HS-5 (cell line): Measurements from ENCODE around the gene CLCNKA.
A peak's percentile ranks its signal among the peaks of the same experiment; 100 is the strongest.
"Not testable (repeated sequence)": the region's sequence is repeated elsewhere in the genome, so short reads cannot be mapped to it uniquely, and the experiment has no call there.

Experiments
- DNase-seq: peaks from one replicate; pipeline ENCODE4 v3.0.0-alpha.2; 2012; ENCODE audit warnings: low read depth

Gene CLCNKA

DNA sequence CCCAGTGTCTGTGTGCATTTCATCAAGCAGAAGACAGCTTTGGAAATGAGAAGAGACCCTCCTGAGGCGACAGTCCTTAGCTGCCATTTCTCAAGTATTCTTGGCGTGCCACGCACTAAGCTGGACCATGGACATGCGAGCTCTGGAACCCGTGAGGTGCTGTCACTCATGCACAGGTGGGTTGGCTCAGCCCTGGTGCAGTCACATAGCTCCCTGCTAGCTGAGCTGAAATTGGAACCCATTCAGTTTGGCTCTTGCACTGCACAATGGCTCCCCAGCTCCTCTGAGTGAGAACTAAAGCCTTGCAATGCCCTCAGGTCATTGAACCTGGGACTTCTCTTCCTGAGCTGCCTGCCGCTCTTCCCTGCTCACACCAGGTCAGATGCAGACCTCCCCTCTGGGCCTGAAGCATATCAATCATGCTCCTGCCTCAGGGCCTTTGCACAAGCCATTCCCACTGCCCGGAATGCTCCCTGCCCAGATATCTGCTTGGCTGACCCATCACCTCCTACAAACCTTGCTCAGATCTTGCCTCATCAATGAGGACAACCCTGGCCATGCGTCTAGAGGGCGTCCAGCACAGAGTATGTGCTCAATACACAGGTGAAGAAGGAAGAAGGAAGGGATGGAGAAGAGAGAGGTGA lies 24.1 kb upstream of the CLCNKA start:
- no peak for DNase-seq

DNA sequence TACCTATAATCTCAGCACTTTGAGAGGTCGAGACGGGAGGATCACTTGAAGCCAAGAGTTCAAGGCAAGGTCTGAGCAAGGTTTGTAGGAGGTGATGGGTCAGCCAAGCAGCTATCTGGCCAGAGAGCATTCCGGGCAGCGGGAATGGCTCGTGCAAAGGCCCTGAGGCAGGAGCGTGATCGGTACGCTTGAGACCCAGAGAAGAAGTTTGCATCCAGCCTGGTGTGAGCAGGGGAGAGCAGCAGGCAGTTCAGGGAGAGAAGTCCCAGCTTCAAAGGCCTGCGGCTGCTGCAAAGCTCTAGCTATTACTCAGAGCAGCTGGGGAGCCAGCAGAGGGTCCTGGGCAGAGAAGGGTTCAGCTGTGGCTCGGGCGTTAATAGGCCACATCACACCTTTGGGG lies 22.9 kb upstream of the CLCNKA start:
- DNase-seq: no peak

DNA sequence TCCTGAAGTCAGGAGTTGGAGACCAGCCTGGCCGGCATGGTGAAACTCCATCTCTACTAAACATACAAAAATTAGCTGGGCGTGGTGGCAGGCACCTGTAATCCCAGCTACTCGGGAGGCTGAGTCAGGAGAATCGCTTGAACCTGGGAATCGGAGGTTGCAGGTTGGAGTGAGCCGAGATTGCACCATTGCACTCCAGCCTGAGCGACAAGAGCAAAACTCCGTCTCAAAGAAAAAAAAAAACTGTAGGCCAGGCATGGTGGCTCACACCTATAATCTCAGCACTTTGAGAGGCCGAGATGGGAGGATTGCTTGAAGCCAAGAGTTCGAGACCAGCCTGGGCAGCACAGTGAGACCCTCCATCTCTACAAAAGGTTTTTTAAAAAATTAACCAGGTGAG lies 20.6 kb upstream of the CLCNKA start:
- not testable (repeated sequence) for DNase-seq

DNA sequence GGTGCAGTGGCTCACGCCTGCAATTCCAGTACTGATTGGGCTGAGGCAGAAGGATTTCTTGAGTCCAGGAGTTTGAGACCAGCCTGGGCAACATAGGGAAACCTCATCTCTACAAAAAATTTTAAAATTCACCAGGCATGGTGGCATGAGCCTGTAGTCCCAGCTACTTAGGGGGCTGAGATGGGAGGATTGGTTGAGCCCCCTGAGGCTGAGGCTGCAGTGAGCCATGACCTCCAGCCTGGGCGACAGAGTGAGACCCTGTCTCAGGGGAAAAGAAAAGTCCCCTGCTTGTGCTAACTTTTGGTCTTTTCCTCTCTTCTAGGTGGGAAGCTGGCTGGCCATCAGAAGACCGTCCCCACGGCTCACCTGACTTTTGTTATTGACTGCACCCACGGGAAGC lies 16.2 kb upstream of the CLCNKA start:
- no peak for DNase-seq

DNA sequence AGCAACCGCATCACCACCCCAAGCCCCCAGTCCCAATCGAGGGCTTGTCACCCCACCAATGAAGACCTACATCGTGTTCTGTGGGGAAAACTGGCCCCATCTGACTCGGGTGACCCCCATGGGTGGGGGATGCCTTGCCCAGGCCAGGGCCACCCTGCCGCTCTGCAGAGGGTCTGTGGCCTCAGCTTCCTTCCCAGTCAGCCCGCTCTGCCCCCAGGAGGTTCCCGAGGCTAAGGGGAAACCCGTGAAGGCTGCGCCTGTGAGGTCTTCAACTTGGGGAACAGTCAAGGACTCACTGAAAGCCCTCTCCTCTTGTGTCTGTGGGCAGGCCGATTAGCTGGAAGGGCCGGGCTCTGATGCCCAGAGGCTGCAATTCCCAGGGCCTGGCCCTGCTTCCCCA lies 15.8 kb upstream of the CLCNKA start:
- no peak for DNase-seq

DNA sequence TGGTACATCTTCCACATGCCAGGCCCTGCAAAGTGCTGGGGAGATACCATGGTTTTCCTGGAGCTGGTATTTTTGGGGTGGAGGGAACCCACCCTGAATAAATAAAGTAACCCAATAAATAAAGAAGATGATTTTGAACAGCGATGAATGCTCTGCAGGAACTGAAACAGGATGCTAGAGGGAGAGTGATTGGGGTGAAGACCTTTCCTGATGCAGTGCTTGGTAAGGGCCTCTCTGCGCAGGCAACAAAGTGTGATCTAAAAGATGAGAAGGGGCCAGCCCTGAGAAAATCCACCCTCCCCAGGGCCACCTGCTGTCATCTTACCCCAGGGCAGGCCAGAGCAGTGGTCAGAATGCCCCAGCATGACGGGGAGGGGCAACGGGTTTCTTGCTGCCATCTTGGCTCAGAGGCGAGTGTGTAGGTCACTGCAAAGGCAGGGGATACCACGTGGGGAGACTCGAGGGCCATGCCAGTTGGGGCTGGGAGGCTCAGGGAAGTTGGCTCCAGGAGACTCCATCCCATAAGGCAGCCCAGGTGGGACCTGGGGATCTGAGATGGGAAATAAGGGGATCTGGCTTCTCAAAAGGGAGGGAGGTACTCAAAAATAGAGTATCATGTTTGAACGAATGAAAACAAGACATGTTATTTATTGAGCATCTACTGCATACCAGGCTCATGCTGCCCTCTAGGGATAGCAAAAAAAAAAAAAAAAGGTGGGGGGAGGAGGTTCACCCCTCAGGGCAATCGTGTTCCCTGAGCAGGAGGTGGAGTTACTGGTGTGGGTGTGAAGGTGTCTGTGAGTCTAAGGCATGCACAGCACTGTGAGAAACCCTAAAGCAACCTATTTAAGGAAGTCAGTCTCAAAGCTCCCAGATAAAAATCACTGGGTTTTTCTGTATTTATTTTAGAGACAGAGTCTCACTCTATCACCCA lies 15.0 kb upstream of the CLCNKA start:
- DNase-seq: no peak

DNA sequence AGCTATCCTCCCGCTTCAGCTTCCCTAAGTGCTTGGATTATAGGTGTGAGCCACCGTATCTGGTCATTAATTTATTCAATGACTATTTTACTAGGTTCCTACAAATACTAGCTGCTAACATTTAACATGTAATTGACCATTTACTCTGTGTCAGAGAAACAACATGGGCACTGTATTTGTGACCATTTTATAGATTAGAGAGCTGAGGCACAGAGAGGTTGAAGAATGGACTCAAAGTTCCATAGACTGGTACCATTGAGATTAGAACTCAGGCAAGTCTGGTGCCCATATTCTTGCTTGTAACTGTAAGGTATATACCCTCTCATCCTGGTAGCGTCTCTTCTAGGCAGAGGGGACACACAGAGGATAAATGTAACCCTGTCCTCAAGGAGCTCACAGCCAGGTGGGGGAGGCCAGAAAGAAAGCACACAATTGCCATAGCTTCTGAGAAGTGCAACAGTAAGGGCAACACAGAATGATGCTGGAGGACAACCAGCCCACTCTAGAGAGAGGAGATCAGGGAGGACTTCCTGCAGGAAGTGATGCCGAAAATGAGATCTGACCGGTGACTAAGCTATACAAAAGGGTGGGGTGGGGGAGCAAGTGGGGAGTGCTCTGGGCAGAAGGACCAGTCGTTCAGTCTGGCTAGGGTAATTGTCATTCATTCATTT lies 14.0 kb upstream of the CLCNKA start:
- no peak for DNase-seq

DNA sequence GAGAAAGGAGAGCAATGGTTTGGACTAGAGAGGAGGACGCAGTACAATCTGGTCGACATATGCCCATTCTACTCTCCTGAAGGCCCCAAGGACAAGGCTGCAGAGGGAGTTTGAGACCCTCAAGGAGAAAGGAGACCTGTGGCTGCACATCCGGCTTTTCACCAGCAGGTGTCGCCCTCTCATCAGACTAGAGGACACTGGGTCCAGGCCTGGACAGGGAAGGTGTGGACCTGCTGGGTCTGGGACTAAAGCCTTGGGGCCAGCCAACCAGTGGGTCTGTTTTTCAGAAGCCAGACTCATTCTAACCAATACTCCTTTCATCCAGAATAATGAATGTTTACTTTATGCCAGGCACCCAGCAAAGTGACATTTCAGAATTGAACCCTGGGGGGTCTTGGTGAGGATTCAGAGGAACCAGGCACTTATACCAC lies 12.8 kb upstream of the CLCNKA start:
- DNase-seq: peak; percentile 32

DNA sequence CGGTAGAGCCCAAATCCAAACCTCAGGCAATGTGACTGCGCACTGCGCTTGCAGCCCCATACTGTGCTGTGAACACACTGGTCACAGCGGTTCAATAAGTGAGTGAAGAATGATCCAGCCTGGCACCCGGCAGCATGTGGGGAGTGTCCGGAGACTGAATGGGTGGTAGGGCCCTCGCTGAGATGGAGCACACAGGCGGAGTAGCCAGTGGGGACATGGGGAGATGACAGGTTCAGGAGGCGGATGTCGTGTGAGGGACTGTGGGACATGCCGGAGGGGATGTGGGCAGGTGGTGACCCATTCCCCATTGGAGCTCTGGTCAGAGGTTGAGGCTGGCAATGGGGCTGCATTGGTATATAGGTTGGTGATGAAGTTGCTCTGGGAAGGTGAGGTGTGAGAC lies 12.2 kb upstream of the CLCNKA start:
- DNase-seq: no peak

DNA sequence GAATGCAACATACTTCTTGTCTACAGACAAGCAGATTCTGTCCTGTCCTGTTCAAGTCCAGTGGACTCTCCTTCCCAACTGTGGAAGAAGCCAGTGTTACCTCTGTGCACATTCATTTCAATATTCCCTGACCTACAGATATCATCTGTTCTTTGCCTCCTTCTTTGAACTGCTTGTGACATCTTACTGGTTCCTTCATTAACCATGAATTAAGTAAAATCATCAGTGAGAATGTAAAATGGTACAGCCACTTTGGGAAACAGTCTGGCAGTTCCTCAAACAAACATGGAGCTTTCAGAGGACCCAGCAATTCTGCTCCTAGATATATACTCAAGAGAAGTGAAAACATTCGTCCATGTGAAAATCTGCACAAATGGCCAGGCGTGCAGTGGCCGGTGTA lies 11.0 kb upstream of the CLCNKA start:
- no peak for DNase-seq

DNA sequence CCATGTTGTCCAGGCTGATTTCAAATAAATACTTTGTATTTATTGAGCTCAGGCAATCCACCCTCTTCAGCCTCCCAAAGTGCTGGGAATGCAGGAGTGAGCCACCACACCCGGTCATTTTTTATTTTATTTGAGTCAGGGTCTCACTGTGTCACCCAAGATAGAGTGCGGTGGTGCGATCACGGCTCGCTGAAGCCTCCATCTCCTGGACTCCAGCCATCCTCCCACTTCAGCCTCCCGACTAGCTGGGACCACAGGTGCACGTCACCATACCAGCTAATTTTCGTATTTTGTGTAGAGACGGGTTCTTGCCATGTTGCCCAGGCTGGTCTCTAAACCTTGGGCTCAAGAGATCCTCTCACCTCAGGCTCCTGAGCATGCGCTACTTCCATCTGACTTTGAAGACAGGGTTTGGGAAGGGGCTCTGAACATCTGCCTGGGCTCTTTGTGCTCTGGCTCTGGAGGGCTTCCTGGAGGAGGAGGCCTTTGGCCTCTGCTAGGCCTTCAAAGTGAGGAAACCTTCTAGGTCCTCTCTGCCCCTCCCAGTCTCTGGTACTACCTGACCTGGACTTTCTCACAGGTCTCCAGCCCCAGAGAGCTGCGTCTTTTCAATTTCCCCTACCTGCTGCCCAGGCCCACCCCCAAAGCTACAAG lies 9.8 kb upstream of the CLCNKA start:
- no peak for DNase-seq

DNA sequence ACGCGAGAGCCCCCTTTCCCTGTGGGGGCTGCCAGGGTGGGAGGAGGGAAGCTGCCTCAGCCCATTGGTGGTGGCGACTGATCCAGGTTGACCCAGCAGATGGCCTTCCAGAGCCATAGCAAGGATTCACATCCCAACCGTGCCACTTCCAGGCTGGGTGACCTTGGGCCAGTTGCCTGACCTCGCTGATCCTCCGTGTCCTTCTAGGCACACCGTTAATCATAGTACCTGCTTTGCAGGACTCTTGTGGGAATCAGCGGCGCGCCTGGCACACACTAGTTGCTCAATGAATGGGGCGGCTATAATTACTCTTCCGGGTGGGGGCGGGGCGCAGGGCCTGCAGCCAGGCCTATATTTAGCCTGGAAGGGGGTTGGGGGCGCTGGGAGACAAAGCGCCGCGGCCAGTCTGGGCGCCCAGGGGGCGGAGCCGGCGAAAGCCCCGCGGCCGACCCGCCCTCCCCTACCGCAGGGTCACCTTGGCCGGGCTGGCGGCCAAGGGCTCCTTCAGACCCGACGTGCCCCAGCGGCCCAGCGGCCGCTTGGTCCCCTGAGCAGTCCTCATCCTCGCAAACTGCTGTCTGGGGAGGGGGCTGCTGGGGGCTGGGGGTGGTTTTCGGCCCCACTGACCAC lies 9.1 kb upstream of the CLCNKA start:
- no peak for DNase-seq

DNA sequence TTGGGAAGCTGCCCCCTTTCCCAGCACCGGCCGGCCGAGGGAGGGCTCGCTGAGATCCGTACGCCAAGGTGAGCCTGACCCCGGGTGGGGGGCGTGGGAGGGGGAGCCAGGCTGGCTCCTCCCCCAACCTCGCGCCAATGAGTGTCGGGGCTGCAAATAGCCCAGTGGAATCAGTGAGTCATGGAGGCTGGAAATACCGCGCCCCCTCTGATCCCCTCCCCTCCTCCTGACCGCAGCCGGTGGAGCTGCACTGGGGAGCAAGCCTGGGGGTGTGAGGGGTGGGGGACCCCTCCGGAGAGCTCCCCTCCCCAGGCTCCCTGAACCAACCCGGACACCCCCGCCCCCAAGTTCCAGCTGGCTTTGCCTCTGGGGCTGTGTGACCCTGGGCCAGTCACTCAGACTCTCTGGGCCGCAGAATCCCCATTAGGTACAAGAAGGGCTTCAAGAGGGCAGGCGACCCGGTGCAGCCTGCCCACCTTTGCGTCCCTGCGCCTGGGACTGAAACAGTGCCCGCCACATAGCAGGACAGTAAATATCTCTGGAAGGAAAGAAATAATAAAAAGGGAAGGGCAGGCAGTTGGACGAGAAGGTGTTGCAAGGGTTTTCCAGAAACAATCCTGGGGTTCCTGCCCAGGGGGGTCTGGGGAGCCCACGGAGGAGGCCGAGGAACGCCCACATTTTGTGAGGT lies 8.5 kb upstream of the CLCNKA start:
- DNase-seq: no peak

DNA sequence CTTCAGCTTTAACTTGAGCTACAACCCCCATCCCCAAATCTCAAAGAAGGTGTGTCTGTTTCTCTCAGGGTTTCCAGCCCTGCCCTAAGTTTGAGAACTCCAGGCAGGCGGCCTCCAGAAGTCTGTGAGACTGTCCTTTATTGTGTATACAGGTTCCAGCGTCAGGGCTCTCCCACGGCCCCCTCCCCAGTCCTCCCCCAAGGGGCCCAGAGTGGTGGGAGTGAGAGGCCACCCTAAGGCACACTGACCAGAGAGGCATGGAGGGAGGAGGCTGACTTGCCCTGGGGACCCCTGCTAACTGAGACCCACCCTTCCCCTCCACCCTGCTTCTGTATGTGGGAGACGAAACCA lies 8.0 kb upstream of the CLCNKA start:
- DNase-seq: no peak

DNA sequence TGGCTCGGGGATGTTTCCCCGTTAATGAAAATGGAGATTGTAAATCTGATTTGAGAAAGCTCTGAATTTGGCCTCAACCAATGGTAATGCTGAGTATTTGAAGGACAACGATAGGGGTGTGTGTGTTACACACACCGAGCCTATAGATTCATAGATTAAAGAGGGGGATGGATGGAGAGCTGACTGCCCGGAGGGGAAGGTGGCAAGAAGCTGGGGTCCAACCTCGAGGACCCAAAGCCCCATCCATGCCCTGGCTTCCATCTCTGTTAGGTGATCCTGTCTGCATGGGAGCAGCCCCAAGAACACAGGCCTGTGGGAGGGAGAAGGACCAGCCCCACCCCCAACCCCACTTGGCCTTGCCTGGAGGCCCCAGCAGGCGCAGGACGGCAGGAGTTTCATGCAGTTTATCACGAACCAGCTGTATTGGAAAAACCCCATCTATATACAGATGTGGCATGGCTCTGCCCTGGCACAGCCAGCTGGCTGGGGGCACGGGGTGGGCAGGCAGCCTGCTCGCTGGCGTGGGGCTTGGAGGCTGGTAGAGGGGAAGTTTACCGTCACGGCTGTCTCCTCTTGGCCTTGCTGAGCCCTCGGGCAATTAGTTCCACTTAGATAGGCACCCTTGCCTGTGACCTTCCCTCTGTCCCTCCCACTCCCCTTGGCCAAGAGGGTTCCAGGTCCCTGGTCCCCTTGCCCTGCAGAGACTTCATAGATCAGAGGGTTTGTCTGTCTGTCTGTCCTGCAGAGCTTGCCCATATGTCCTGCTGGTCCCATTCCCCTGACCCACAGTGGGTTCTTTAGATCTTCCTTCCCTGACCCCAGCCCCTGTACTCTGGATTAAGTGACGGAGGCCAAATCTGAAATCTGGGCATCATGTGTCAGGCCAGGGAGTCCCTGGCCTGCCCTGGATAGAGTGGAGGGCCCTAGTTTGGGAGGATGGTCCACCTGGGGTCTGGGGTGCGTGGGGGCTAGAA lies 7.0 kb upstream of the CLCNKA start:
- no peak for DNase-seq

DNA sequence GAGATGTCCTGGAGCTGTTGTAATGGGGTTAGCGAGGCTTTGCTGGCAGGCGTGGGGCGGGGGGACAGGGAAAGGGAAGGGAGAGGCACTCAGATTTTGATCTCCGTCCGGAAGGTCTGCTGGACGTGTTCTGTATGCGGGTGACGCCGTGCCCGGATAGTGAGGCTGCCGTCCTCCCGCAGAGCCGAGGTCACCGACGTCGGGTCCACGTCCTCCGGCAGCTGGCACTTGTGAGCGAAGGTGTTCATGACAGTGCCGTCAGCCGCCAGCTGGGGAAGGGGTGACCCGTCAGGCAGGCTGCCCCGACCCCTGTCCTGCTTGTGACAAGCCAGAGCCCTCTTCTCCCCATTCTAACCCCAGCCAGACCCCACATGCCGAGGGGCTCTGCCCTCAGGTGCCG lies 6.3 kb upstream of the CLCNKA start:
- DNase-seq: no peak

DNA sequence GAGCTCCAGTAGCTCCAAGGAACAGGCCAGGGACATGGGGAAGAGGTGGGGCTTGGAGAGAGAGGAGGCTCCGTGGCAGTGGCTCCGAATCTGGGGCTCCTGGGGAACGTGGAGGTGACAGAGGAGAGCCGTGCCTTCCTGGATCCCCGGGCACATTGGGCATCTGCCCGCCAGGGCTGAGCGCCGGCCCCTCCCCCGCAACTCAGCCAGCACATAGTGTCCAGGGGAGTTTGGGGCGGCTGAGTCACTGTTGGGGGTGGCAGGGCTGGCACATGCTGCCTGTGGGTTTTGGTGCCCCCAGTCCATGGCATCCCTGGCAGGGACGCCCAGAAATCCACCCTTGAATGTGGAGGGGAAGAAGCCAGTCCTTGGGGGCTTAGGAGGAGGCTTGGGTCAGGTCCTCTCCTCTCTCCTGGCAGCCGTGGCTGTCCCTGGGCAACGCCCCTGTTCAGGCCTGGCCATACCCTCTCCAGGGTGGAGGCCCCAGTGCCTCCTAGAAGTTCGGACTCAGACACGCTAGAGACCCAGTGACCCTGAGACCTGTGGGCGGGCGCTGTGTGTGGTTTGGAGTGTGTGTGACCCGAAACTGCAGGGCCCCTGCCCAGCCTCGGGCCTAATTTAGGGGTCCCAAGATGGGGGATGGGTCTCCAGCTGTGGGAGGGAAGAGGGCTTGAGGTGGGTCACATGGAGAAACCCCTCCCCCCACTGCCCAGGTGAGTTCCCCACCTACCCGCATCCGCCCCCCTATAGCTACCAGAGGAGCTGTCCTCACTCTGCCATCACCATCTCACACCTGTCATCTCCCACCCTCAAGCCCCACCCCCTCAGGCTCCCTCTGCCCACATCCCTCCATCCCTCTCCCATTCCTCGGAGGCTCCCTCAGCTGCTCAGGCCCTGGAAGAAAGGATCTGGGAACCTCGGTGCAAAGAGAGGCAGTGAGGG lies 5.6 kb upstream of the CLCNKA start:
- DNase-seq: no peak

DNA sequence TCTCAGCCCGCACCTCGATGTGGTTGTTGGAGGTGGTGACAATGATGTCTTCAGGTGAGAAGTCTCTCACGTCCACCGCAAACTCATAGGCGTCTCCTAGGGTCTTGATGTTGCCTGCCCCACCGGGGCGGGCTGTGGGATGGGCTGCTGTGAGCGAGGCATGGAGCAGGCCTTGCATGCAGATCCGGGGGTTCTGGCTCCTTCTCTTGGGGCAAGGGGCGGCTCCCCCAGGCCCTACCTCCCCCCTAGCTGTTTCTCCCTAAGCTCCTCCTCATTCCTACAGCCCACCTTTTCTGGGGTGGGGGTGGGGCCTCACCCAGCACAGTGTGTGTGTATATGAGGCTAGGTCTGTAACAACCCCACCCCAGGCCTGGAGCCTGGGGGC lies 4.8 kb upstream of the CLCNKA start:
- no peak for DNase-seq
